HCT116 (cell line): Measurements from ENCODE around the gene YWHAQ. TPM values are rescaled to one million over a fixed set of nuclear protein-coding genes. Genes with fewer than 3 reads are reported as not detected.

Experiments used
- ATAC-seq: fragments of 200-7000 bp; cut with Tn5 transposase; 2 replicates; pipeline ENCODE4 v1.9.1; 2020; ENCODE audit warnings: mild to moderate bottlenecking, moderate library complexity
- BruUV-seq: library from RNA; stranded (reverse); fragments of 400-500 nt; replicated peaks from 2 replicates; lab custom pipeline; 2021; lab: Mats Ljungman, UMichigan
- CTCF ChIA-PET: fragments of 300-600 bp; sonication (Branson Sonifier 250); formaldehyde crosslinking; loops from one replicate; lab custom pipeline; 2021; ENCODE audit warnings: antibody characterized with exemption; lab: Charles Lee
- POLR2A ChIA-PET: fragments of 300-600, 350-600 bp; sonication (Branson Sonifier 250); formaldehyde crosslinking; loops from one replicate; lab custom pipeline; 2021; ENCODE audit warnings: antibody characterized with exemption; lab: Charles Lee
- RAD21 ChIA-PET, 2 experiments: fragments of 300-600 bp; sonication (Branson Sonifier 250); formaldehyde crosslinking; loops; one replicate each; lab custom pipeline; 2023; ENCODE audit warnings: low total read pairs in 2 of 2; ENCODE audit not compliant: uncharacterized antibody in 2 of 2, unreplicated experiment in 2 of 2, low non-redundant PET in 1 of 2; lab: Charles Lee
- DNase-seq: peaks from one replicate; pipeline ENCODE4 v3.0.0-alpha.2; 2010; ENCODE audit warnings: low read depth, low spot score
- H2AFZ ChIP-seq: fragments of 200-600 bp; shearing (Covaris generic), sonication (generic); 2 replicates; pipeline ENCODE4 v1.6.1; 2017; ENCODE audit warnings: low read depth, mixed run types, mixed read lengths, antibody characterized with exemption, low read length; ENCODE audit not compliant: poor library complexity, severe bottlenecking
- H3K27ac ChIP-seq: 2 replicates; pipeline ENCODE4 v1.5.1; 2012; ENCODE audit warnings: low read depth, low read length
- H3K27me3 ChIP-seq: fragments of 200-600 bp; sonication (generic); 2 replicates; pipeline ENCODE4 v1.6.1; 2016; ENCODE audit warnings: mixed run types, low read length, mixed read lengths; ENCODE audit not compliant: insufficient read depth
- H3K36me3 ChIP-seq, 2 experiments: fragments of 200-500 bp in 1 of 2; fragments of 200-600 bp in 1 of 2; sonication (Bioruptor generic) in 1 of 2; sonication (generic) in 1 of 2; 2 replicates each; pipeline versions ENCODE4 v1.5.1 to v1.6.1; 2014 to 2016; ENCODE audit warnings: low read length in 2 of 2, inconsistent platforms in 1 of 2, mixed read lengths in 1 of 2, mixed run types in 1 of 2; ENCODE audit not compliant: insufficient read depth in 2 of 2, control insufficient read depth in 1 of 2
- H3K4me1 ChIP-seq, 2 experiments: fragments of 200-600 bp in 1 of 2; sonication (generic) in 1 of 2; 2 replicates each; pipeline versions ENCODE4 v1.5.1 to v1.6.1; 2012 to 2017; ENCODE audit warnings: low read length in 2 of 2, inconsistent platforms in 1 of 2, mild to moderate bottlenecking in 1 of 2, mixed read lengths in 1 of 2, mixed run types in 1 of 2, moderate library complexity in 1 of 2; ENCODE audit not compliant: insufficient read depth in 2 of 2, control insufficient read depth in 1 of 2
- H3K4me2 ChIP-seq: fragments of 200-600 bp; sonication (generic); 2 replicates; pipeline ENCODE4 v1.6.1; 2017; ENCODE audit warnings: mixed run types, low read length, mixed read lengths
- H3K4me3 ChIP-seq, 2 experiments: fragments of 200-600 bp in 1 of 2; sonication (generic) in 1 of 2; replicated peaks in 1 of 2; 2 replicates each; pipeline ENCODE4 v1.5.1; 2011 to 2016; ENCODE audit warnings: low read length in 2 of 2, control low read depth in 1 of 2, low read depth in 1 of 2, mild to moderate bottlenecking in 1 of 2, mixed read lengths in 1 of 2, mixed run types in 1 of 2
- H3K79me2 ChIP-seq: fragments of 200-600 bp; sonication (generic); 2 replicates; pipeline ENCODE4 v1.6.1; 2017; ENCODE audit warnings: mild to moderate bottlenecking, mixed run types, low read length, moderate library complexity, mixed read lengths; ENCODE audit not compliant: insufficient read depth
- H3K9ac ChIP-seq: fragments of 200-600 bp; sonication (generic); 2 replicates; pipeline ENCODE4 v1.6.1; 2016; ENCODE audit warnings: low read length, mixed read lengths
- H3K9me2 ChIP-seq: fragments of 200-600 bp; sonication (generic), shearing (Covaris generic); 2 replicates; pipeline ENCODE4 v1.6.1; 2017; ENCODE audit warnings: mixed run types, mild to moderate bottlenecking, moderate library complexity; ENCODE audit not compliant: insufficient read depth
- H3K9me3 ChIP-seq, 2 experiments: fragments of 200-500 bp in 1 of 2; fragments of 200-600 bp in 1 of 2; sonication (Bioruptor generic) in 1 of 2; sonication (generic) in 1 of 2; 2 replicates each; pipeline ENCODE4 v1.6.1; 2014 to 2017; ENCODE audit warnings: low read length in 2 of 2, mixed read lengths in 2 of 2, inconsistent platforms in 1 of 2, low read depth in 1 of 2, mild to moderate bottlenecking in 1 of 2, mixed run types in 1 of 2, moderate library complexity in 1 of 2; ENCODE audit not compliant: control insufficient read depth in 1 of 2, insufficient read depth in 1 of 2
- H4K20me1 ChIP-seq: fragments of 200-600 bp; sonication (generic), shearing (Covaris generic); 2 replicates; pipeline ENCODE4 v1.6.1; 2017; ENCODE audit warnings: mixed run types, mild to moderate bottlenecking, moderate library complexity; ENCODE audit not compliant: insufficient read depth
- CBX3 ChIP-seq: IDR thresholded peaks from 2 replicates; pipeline ENCODE4 v1.6.1; 2012; ENCODE audit warnings: low read depth
- CEBPB ChIP-seq: IDR thresholded peaks from 2 replicates; pipeline ENCODE4 v1.6.1; 2012; ENCODE audit warnings: low read depth
- EGR1 ChIP-seq: IDR thresholded peaks from 2 replicates; pipeline ENCODE4 v1.6.1; 2012; ENCODE audit warnings: low read depth
- ELF1 ChIP-seq: IDR thresholded peaks from 2 replicates; pipeline ENCODE4 v1.6.1; 2012; ENCODE audit warnings: low read depth, borderline replicate concordance
- EZH2phosphoT487 ChIP-seq: fragments of 200-600 bp; IDR thresholded peaks from 2 replicates; pipeline ENCODE4 v1.6.1; 2018; ENCODE audit warnings: antibody characterized with exemption, borderline replicate concordance
- FOSL1 ChIP-seq: IDR thresholded peaks from 2 replicates; pipeline ENCODE4 v1.6.1; 2012; ENCODE audit warnings: low read depth
- JUND ChIP-seq: IDR thresholded peaks from 2 replicates; pipeline ENCODE4 v1.6.1; 2012
- POLR2A ChIP-seq: IDR thresholded peaks from 2 replicates; pipeline ENCODE4 v1.7.0; 2011; ENCODE audit warnings: borderline replicate concordance; ENCODE audit not compliant: insufficient read depth, insufficient read length; ENCODE audit errors: extremely low read depth
- POLR2AphosphoS5 ChIP-seq: IDR thresholded peaks from 2 replicates; pipeline ENCODE4 v1.6.1; 2011; ENCODE audit warnings: mild to moderate bottlenecking, low read depth, low read length, moderate library complexity
- RAD21 ChIP-seq: IDR thresholded peaks from 2 replicates; pipeline ENCODE4 v1.6.1; 2012; ENCODE audit warnings: low read depth, mild to moderate bottlenecking
- YY1 ChIP-seq: IDR thresholded peaks from 2 replicates; pipeline ENCODE4 v1.6.1; 2011; ENCODE audit warnings: low read length, low read depth, moderate library complexity, mild to moderate bottlenecking; ENCODE audit not compliant: insufficient replicate concordance; ENCODE audit errors: extremely low read depth
- ZFX ChIP-seq: fragments of 450-650 bp; IDR thresholded peaks from 2 replicates; pipeline ENCODE4 v1.6.1; 2017
- ZNF274 ChIP-seq: fragments of 200-500 bp; sonication (Bioruptor generic); IDR thresholded peaks from 2 replicates; pipeline ENCODE4 v1.6.1; 2014; ENCODE audit warnings: mild to moderate bottlenecking, low read depth, low read length, inconsistent platforms
- intact Hi-C: fragments of 100-400 bp; cut with micrococcal nuclease; formaldehyde crosslinking; loops from 2 replicates; pipeline ENCODE4 v1.10.0; 2022
- total RNA-seq: library from RNA; stranded (reverse); gene quantifications from one replicate; pipeline ENCODE4 v1.2.1, GENCODE V29; 2021; ENCODE audit not compliant: unreplicated experiment
- TF ChIP-seq, protein P1 (sequence below): IDR thresholded peaks from 2 replicates; pipeline ENCODE4 v1.6.1; 2011; ENCODE audit warnings: mild to moderate bottlenecking, low read length, moderate library complexity; ENCODE audit not compliant: insufficient replicate concordance; ENCODE audit errors: extremely low read depth
- TF ChIP-seq, protein P2 (sequence below), 3 experiments: fragments of 200-600 bp in 1 of 3; sonication (generic) in 1 of 3; IDR thresholded peaks in 2 of 3; conservative IDR thresholded peaks in 1 of 3; 2 replicates each; pipeline ENCODE4 v1.5.1; 2012 to 2017; ENCODE audit warnings: low read depth in 2 of 3, low read length in 2 of 3, antibody characterized with exemption in 1 of 3, borderline replicate concordance in 1 of 3, control low read depth in 1 of 3, mild to moderate bottlenecking in 1 of 3, mixed read lengths in 1 of 3, mixed run types in 1 of 3, moderate library complexity in 1 of 3; ENCODE audit not compliant: insufficient read depth in 1 of 3
- TF ChIP-seq, protein P3 (sequence below): IDR thresholded peaks from 2 replicates; pipeline ENCODE4 v1.6.1; 2012

The YWHAQ gene
- total RNA-seq, 1 experiment from 2014 or later, result 365 TPM

DNA sequence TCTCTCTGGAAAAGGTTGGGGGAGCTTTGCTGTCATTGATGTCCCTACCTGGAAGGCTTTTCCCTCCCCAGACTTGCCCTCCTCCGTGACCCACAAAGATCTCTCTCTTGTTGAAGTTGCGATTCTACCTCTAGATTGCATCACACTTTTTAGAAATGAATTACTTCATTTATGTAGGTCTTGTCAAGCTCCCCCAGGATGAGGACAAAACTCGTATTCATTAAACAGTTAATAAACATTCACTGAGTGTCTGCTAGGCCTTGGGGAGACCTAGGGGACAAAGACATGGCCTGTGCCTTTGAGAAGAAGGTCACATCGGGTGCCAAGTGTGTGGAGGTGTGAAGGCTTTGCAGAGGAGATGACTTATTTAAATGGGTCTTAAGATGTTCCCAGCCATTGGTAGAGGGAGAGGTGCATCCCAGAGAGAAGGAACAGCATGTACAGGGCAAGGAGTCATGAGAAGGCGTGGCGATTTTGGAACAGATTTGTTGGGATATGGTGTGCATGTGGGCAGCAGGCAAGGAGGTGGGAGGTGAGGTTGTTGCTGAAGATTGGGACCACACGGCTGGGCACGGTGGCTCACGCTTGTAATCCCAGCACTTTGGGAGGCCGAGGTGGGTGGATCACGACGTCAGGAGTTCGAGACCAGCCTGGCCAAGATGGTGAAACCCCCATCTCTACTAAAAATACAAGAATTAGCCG lies 9.8 kb upstream of the YWHAQ start:
- no peak overlapping the region for H3K4me2 ChIP-seq
- no peaks in the 10 kb centered on the region for H3K9me3 ChIP-seq
- ChIA-PET RAD21 (no interaction called here), CTCF (no interaction called here), POLR2A (interaction anchor here (2.1 kb wide), 1 partner anchor 10 kb away, joined by 9 read pairs; the partner anchor contains the start of gene YWHAQ)
- no peaks in the 10 kb centered on the region for H3K79me2 ChIP-seq
- H3K27ac ChIP-seq, result no peak overlapping the region
- no peaks in the 10 kb centered on the region for H4K20me1 ChIP-seq
- H3K9ac ChIP-seq, result no peak overlapping the region
- H3K27me3 ChIP-seq, result no peaks in the 10 kb centered on the region; the same call in 1 of the 2 replicates
- H3K9me2 ChIP-seq, result no peaks in the 10 kb centered on the region
- no TSS peak for BruUV-seq
- peaks cover 14 to 29% of the 10 kb centered on the region in 2 experiments; a peak in 3 of 4 replicates for H3K4me1 ChIP-seq
- TF ChIP-seq EZH2phosphoT487 (no peak), ZNF274 (no peak), EGR1 (no peak), POLR2AphosphoS5 (no peak), ELF1 (no peak)
- no peak overlapping the region for H3K4me3 ChIP-seq
- intact Hi-C loops, result no loop called here
- ATAC-seq, result no peak
- no peak for DNase-seq
- H2AFZ ChIP-seq, result no peak overlapping the region
- no peaks in the 10 kb centered on the region for H3K36me3 ChIP-seq

DNA sequence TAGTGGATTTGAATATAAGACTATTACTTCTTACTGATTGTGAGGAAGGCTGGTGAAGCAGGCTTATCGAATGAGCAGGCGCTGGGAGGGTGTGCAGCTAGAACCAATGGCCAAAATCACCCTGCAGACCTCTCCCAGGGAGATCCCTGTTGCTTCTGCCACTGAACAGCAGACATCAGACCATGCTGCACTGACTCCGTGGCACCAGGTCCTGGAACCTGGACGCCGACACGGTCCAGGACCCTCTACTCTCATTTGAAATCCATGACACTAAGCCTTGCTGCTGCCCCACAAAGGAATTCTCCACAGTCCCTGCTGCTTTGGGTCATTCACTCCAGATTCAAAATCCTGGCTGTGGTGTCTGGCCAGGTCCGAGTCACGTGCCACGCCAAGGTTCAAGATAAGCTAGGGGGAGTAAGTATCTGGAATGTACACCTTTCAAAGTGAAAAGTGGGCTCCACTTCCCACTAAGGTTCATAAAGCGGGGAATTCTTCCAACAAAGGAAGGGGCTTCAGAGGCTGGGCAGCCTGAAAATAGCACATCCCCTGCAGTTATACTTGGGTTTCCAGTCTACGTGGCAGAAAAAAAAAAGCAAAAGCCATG lies 9.0 kb upstream of the YWHAQ start:
- Histone ChIP-seq H2AFZ (no peak overlapping the region), H3K4me2 (no peak overlapping the region), H3K79me2 (no peaks in the 10 kb centered on the region), H3K4me3 (no peak overlapping the region), H3K9ac (no peak overlapping the region), H3K4me1 (peaks cover 14 to 29% of the 10 kb centered on the region in 2 experiments; a peak in 3 of 4 replicates), H3K27me3 (no peaks in the 10 kb centered on the region; the same call in 1 of the 2 replicates), H3K9me3 (no peaks in the 10 kb centered on the region), H3K36me3 (no peaks in the 10 kb centered on the region), H3K9me2 (no peaks in the 10 kb centered on the region), H4K20me1 (no peaks in the 10 kb centered on the region), H3K27ac (no peak overlapping the region)
- intact Hi-C loops, result no loop called here
- ATAC-seq, result no peak
- POLR2A ChIA-PET, result interaction anchor here (2.1 kb wide), 1 partner anchor 9 kb away, joined by 9 read pairs; the partner anchor contains the start of gene YWHAQ
- BruUV-seq, result no TSS peak
- CTCF ChIA-PET, result no interaction called here
- no peak for DNase-seq
- RAD21 ChIA-PET, result no interaction called here
- TF ChIP-seq RAD21 (no peak), CEBPB (no peak), POLR2A (no peak), YY1 (no peak), ZFX (no peak), FOSL1 (no peak), JUND (no peak), EGR1 (no peak), ZNF274 (no peak), CBX3 (no peak)
- TF ChIP-seq, protein P1, sequence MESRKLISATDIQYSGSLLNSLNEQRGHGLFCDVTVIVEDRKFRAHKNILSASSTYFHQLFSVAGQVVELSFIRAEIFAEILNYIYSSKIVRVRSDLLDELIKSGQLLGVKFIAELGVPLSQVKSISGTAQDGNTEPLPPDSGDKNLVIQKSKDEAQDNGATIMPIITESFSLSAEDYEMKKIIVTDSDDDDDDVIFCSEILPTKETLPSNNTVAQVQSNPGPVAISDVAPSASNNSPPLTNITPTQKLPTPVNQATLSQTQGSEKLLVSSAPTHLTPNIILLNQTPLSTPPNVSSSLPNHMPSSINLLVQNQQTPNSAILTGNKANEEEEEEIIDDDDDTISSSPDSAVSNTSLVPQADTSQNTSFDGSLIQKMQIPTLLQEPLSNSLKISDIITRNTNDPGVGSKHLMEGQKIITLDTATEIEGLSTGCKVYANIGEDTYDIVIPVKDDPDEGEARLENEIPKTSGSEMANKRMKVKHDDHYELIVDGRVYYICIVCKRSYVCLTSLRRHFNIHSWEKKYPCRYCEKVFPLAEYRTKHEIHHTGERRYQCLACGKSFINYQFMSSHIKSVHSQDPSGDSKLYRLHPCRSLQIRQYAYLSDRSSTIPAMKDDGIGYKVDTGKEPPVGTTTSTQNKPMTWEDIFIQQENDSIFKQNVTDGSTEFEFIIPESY, result no peak
- TF ChIP-seq, protein P2, sequence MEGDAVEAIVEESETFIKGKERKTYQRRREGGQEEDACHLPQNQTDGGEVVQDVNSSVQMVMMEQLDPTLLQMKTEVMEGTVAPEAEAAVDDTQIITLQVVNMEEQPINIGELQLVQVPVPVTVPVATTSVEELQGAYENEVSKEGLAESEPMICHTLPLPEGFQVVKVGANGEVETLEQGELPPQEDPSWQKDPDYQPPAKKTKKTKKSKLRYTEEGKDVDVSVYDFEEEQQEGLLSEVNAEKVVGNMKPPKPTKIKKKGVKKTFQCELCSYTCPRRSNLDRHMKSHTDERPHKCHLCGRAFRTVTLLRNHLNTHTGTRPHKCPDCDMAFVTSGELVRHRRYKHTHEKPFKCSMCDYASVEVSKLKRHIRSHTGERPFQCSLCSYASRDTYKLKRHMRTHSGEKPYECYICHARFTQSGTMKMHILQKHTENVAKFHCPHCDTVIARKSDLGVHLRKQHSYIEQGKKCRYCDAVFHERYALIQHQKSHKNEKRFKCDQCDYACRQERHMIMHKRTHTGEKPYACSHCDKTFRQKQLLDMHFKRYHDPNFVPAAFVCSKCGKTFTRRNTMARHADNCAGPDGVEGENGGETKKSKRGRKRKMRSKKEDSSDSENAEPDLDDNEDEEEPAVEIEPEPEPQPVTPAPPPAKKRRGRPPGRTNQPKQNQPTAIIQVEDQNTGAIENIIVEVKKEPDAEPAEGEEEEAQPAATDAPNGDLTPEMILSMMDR (IDR thresholded peaks at IDR 0.05 in 2 of 3, conservative IDR thresholded peaks at IDR 0.05 in 1 of 3; ENCODE audit: borderline replicate concordance in 1 of 3, insufficient read depth in 1 of 3, low read depth in 2 of 3, low read length in 2 of 3), result no peak
- TF ChIP-seq, protein P3, sequence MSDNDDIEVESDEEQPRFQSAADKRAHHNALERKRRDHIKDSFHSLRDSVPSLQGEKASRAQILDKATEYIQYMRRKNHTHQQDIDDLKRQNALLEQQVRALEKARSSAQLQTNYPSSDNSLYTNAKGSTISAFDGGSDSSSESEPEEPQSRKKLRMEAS, result no peak
